GM19023 (cell line): ENCODE results near the gene ADAMTS9.

ENCODE experiments used
- ATAC-seq: cut with Tn5 transposase; IDR thresholded peaks from one replicate; pipeline ENCODE4 v1.9.1; 2021; ENCODE audit warnings: mild to moderate bottlenecking, moderate library complexity; ENCODE audit not compliant: unreplicated experiment

Gene ADAMTS9

GRCh38 chr3:64658001-64658400, 29.8 kb downstream of the ADAMTS9 start:
- ATAC-seq, result no peak

- ATAC-seq, result no peak
Measured at GRCh38 chr3:64656544-64656943, 31.3 kb downstream of the ADAMTS9 start.

- ATAC-seq, result no peak
Measured at GRCh38 chr3:64655160-64655559, 32.6 kb downstream of the ADAMTS9 start.

- ATAC-seq, result no peak
Measured at GRCh38 chr3:64654013-64654412, 33.8 kb downstream of the ADAMTS9 start.

GRCh38 chr3:64653101-64653500, 34.7 kb downstream of the ADAMTS9 start:
- ATAC-seq, result no peak

- no peak for ATAC-seq
Measured at GRCh38 chr3:64651741-64652241, 36.0 kb downstream of the ADAMTS9 start.

- ATAC-seq, result no peak
Measured at GRCh38 chr3:64651303-64651702, 36.5 kb downstream of the ADAMTS9 start.

GRCh38 chr3:64650715-64651114, 37.1 kb downstream of the ADAMTS9 start:
- ATAC-seq, result no peak

GRCh38 chr3:64650096-64650622, 37.6 kb downstream of the ADAMTS9 start:
- ATAC-seq, result no peak

GRCh38 chr3:64648927-64649906, 38.6 kb downstream of the ADAMTS9 start:
- no peak for ATAC-seq

GRCh38 chr3:64647825-64648224, 40.0 kb downstream of the ADAMTS9 start:
- ATAC-seq, result no peak

- ATAC-seq, result no peak
Measured at GRCh38 chr3:64645243-64645642, 42.6 kb downstream of the ADAMTS9 start.

GRCh38 chr3:64644483-64644882, 43.3 kb downstream of the ADAMTS9 start:
- ATAC-seq, result no peak

- no peak for ATAC-seq
Measured at GRCh38 chr3:64642327-64643151, 45.3 kb downstream of the ADAMTS9 start.

GRCh38 chr3:64638981-64639481, 48.8 kb downstream of the ADAMTS9 start:
- ATAC-seq, result no peak

GRCh38 chr3:64638511-64638910, 49.3 kb downstream of the ADAMTS9 start:
- ATAC-seq, result no peak

GRCh38 chr3:64634417-64634816, 53.4 kb downstream of the ADAMTS9 start:
- no peak for ATAC-seq

GRCh38 chr3:64631951-64632350, 55.8 kb downstream of the ADAMTS9 start:
- ATAC-seq, result no peak

GRCh38 chr3:64627471-64628321, 60.1 kb downstream of the ADAMTS9 start:
- no peak for ATAC-seq

GRCh38 chr3:64627042-64627441, 60.8 kb downstream of the ADAMTS9 start:
- no peak for ATAC-seq
